GM19193 (cell line): ENCODE data around the gene MLLT10.

Source experiments
- POLR2A ChIP-seq: IDR thresholded peaks from 4 replicates; pipeline ENCODE4 v1.6.1; 2011; ENCODE audit not compliant: insufficient read depth, insufficient read length; ENCODE audit errors: extremely low read depth

MLLT10 gene

DNA sequence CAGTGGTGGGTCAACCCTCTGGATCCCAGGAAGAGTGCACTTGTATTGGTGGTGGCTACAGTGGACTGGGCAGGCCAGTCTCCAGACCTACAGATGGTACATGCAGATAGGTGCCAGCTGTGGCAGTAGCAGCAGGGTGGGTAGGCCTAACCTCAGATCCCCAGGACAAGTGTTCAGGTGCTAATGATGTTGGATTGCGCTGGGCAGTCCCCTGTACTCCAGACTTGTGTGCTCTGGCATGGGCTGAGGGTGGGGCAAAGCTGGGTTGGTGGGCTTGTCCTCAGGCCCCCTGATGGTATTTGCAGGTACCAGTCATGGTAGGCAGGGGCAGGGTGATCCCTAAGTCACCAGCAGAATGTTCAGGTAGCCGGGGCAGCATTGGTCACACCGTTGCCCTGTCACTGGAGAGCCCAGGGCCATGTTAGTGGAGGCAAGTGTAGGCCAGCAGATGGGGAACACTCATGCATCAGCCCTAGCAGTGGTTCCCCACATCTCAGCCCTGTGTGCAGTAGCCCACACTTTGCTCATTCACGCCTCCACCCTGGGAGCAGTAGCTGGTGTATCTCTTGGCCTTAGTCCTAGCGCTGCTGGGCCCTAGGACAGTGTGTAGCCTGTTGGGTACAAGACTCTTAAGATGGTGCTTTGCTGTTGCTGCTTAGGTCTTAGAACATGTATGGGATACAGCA, 171.3 kb downstream of the MLLT10 start:
- no peak for TF ChIP-seq POLR2A

DNA sequence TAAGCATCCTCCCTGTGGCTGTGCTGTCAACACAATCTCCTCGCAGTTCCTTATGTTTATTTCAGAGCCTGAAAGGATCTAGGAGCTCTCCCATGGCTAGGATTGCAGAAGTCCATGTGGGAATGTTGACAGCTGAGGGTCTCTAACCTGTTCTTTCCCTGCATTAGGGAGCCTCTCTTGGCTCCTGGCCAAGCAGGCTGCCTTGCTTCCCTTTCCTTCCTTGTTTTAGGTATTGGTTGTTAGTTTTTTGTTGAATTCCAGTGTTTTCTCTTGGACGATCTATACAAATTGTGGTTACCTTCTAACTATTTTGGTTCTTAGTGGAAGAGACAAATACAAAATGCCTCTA, 171.8 kb downstream of the MLLT10 start:
- no peak for TF ChIP-seq POLR2A

DNA sequence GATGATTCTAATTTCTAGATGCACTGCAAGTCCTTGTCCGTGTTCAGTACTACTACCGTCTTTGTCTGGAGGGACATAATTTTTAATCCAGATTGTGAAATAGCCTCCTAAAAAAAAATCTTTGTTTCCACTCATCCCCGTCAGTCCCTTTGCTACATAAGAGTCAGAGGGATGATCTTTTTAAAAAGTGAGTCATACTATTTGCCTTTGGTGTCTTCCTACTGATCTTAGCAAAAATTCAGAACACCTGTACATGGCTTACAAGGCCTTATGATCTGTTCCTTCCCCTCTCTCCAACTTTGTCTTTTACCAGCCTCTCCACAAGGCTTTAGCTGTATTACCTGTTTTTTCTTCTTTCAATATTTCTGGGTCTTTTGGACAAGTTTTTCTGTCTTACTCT, 173.5 kb downstream of the MLLT10 start:
- TF ChIP-seq POLR2A = no peak

DNA sequence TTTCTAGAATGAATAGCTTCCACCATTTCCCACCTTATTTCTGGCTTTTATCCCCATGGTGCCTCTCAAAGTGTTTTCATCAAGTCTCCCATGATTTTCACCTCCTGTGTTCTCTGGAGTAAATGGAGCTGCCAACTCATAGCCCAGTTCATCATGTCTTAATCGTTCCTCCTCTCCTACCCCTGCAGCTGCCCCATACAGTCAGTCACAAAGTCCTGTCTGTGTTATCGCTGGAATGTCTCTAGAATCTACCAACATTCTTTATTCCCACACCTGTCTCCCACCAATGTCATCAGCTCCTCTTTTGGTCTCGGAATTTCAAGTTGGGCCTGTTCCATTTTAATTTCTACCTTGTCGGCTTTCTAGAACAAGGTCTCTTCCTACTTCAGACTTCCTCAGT, 178.9 kb downstream of the MLLT10 start:
- TF ChIP-seq POLR2A = no peak

DNA sequence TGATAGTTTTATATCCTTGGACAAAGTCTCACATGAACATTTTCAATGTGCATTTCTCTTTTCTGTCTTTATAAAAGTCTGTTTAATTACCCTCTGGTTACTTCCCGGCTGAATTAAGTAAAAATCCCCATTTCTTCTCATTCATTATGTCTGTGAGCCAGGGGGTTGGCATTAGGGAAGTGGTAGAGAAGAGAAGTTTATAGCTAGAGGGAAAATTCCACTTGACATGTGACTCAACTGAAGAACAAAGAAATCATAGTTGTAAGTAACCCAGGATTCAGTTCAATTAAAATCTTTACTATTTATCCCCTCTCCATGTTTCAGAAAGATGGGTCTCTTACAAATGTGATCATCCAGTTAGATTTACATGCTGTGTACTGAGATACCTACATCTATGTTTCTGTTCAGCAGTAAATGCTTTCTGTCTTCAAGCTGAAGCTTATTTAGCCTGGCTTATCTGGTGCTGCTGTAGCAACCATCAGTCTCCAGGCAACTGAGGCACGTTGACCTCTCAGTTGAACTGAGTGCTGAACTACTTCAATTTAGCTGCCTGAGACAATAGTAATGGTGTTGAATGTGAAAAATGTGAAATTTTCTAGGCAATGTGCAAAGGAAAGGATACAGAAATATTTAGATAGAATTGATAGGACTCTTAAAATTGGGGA, 181.6 kb downstream of the MLLT10 start:
- no peak for TF ChIP-seq POLR2A

DNA sequence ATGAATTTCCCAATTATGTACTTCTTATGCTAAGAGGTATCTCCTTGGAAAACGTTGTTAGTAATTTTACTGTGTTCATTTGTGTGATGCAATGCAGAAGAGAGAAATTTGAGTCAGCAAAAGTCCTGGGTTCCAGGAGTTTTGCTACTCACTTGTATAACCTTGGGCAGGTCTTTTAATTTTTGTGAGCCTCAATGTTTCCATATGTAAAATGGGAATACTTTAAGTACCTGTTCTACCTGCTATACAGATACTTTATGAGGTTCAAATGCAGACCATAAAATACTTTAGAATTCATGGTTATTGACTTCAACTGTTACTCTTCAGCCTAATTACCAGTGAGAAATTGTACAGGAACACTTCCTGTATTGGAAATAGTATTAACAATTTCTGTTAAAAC, 185.5 kb downstream of the MLLT10 start:
- no peak for TF ChIP-seq POLR2A

DNA sequence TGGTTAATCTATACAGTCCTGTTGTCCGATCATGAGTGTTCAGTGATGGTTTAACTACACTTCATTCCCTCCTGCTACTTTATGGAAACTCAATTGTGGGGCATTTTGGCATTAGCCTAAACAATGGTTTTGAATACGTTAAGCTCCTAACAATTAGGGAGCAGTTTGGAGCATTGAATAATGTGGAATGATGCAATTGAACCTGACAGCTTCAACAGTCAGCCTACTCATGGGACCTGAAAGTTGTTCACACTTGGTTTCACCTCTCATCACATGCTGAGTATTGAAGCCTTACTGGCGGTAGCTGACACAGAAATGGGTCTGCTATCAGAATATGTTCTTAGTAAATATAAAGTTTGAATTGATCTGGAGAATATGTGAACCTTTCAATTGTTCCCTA, 186.1 kb downstream of the MLLT10 start:
- no peak for TF ChIP-seq POLR2A

DNA sequence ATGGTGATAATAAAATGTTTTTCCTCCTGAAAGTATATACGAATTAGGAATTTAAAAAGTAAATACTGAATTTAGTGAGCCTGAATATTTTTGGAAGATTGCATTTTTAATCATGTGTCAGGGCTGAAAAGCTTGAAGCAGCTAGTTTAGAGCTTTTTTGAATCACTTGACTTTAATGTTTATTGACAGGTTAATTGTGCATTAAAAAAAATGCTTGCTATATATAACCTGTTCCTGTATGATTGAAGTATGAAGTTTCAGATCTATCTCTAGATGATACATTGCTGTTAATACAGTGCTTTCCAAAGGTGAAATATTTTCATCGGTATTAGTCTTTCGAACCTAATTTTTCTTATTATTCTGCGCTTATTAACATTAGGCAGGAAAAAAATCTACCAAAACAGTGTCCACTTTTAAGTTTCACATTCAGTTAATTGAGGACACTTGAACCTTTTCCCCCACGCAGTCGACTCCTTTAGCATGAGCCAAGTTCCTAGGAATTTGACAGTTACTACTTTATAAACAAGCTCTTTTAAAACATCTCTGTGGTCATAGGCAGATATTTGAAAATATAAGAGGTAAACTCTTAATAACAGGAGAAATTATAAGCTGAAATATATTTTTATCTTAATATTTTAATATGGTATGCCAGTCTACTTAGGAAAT, 187.1 kb downstream of the MLLT10 start:
- TF ChIP-seq POLR2A = no peak

DNA sequence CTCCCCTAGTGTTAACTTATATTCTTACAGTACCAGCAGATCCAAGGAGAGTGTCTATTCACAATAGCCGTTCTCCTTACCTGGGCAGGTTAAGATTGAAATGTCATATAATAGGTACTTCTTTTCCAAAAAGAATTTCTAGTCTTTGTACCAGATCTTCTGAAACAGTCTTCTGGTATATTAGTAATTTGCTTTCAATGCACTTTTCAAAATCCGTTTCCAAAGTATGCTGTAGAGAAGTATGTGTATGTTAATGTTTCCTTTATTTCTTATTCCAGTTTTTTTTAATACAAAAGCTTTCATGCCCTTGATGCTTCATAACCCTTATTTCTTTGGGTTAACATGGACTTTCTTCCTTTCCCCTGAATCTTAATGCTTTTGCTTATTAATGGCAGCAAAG, 188.2 kb downstream of the MLLT10 start:
- TF ChIP-seq POLR2A = no peak

DNA sequence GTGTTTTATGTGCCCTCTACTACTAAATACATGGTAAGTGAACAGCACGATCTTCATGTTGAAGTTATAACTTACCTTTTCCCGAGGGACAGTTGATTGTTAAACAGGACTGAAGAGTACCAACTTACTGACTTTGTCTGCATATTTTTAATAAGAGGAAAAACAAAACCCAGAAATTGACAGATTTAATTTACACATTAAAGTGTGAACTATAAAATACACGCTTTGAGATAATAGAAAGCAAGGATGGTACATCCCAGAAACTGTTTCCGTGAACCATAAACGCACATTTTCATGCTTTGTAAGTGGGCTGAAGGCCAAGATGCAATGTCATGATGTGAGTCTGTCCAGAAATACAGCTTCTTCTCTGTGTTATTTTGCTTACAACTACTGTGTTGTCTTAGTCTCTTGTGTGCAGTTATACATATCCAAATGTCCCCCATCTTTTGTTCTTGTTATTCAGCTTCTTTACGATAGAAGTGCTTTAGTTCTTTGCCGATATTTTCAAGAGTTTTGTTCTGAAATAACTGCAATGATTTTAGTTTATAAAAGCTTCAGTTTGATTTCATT, 190.1 kb downstream of the MLLT10 start:
- TF ChIP-seq POLR2A = no peak

DNA sequence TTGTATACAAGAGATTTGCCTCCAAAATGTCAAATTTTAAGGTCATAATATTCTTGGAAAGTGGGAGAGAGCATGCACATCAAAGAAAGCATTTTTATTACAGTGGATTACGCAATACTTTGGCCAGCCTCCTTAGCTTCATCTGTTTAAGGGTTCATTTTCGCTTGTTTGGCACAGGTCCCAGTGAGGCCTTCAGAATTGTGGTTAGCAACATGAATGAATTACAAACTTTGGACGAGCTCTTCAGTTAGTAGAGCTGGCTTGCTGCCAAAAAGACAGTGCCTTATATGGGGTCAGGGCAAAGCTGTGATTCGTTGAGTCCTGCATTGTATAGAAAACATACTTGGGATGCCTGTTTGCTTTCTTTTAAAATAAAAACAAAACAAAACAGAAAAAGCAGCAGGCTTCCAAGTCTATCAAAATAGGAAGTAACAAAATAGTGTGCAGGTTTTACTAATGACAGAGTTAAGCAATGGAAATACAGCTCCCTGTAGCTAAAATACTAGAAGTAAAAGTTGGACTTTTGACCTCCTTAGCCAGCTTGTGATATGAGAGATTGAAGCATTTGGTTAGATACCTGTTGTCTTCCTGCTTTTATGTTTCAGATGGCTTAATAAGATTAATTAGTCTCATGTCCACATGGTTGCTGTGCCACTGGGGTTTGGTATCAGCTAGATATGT, 190.8 kb downstream of the MLLT10 start:
- no peak for TF ChIP-seq POLR2A

DNA sequence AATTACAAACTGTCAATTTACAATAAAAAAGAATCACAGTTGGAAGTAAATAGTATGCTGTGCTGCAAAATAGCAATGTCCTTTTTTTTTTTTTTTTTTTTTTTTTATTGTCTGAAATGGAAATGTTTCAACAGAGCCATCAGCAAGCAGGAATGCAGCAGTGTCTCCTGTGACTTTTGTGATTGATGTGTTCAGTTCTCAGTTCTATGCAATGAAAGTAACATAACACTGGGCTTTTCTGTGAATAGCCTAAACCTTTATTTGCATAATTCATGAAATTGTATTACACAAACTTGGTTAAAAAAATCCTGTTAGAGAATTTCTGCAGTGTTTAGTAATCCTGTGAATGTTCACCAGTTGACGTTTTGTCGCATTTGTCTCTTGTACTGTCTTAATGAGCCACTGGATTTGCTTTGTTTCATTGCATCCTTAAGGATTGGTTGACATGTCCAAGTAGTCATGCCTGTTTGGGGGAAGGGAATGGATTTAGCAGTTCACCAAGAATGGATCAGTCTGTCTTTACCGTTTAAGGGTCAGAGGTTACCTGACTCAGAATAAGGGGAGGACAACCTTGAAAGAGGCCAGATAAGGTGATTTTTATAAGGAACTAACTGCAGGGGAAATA, 192.7 kb downstream of the MLLT10 start:
- no peak for TF ChIP-seq POLR2A

DNA sequence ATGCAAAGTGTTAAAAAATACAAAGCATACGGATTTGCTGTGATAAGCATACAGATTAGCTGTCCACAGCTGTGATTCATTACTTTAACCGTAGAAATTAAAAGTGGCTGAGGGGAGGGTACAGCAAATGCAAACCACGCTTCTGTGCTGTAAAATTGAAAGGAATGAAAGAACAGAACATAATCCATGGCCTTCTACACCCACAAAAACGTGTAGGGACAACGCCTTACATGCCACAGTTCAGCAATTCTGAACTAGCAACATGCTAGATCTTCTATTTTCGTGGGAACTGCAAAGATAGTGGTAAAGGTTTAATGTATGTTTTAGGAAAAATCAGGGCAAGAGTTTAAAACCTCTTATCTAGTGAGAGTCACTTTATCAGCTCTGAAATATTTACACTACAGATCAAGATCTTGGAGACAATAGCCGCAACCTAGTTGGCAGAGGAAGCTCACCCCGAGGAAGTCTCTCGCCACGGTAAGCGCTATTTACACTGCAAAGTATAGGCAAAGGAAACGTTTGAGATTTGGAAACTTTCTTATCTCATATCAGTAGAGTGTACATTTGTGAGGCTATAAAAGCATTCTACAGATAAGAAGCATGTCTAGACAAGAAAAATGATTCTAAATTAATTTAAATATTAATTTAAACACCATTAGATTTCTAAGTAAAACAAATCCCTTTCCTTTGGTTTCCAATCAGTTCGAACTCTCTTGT, 193.6 kb downstream of the MLLT10 start:
- TF ChIP-seq POLR2A = no peak

DNA sequence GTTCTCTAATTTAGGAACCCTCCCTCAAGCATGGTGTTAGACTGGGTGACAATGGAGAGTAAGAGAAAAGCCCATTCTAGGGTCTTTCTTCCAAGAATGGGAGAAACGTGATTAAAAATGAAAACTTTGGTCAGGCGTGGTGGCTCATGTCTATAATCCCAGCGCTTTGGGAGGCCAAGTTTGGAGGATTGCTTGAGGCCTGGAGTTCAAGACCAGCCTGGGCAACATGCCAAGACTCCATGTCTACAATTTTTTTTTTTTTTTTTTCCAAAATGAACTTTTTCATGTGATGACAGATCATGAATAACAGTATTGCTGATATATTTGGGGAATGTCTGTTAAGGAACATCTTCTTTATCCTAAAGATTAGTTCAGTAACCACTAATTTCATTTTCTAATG, 194.6 kb downstream of the MLLT10 start:
- TF ChIP-seq POLR2A = no peak
